Measurements from ENCODE around the gene NTM. TPM values are rescaled to one million over a fixed set of nuclear protein-coding genes. Genes with fewer than 3 reads are reported as not detected.

Gene NTM
- total RNA-seq, 4 donors from 2014 or later = 1.4 to 5.7 TPM; not detected in 2

GRCh38 chr11:131609337-131609736 lies 238.9 kb downstream of the NTM start:
- no peak for TF ChIP-seq CTCF (IDR thresholded peaks at IDR 0.05)
- TF ChIP-seq POLR2A (IDR thresholded peaks at IDR 0.05) = no peak
- intact Hi-C loops (cut with DNase I; ENCODE audit: low total_unique reads) = no loop called here
- H3K4me3 ChIP-seq = no peak overlapping the region
- no peaks in the 10 kb centered on the region for H3K27me3 ChIP-seq
- H3K4me1 ChIP-seq = no peaks in the 10 kb centered on the region
- no peaks in the 10 kb centered on the region for H3K36me3 ChIP-seq
- no peak overlapping the region for H3K27ac ChIP-seq
- DNase-seq = no peak
- H3K9me3 ChIP-seq = no peaks in the 10 kb centered on the region

GRCh38 chr11:131609921-131610320 lies 239.5 kb downstream of the NTM start:
- H3K9me3 ChIP-seq = no peaks in the 10 kb centered on the region
- no peaks in the 10 kb centered on the region for H3K27me3 ChIP-seq
- no peak for DNase-seq
- TF ChIP-seq CTCF (IDR thresholded peaks at IDR 0.05) = no peak
- no peak for TF ChIP-seq POLR2A (IDR thresholded peaks at IDR 0.05)
- H3K4me3 ChIP-seq = no peak overlapping the region
- no peaks in the 10 kb centered on the region for H3K4me1 ChIP-seq
- intact Hi-C loops (cut with DNase I; ENCODE audit: low total_unique reads) = no loop called here
- H3K36me3 ChIP-seq = no peaks in the 10 kb centered on the region
- no peak overlapping the region for H3K27ac ChIP-seq

- intact Hi-C loops (cut with DNase I; ENCODE audit: low total_unique reads) = no loop called here
- H3K36me3 ChIP-seq = no peaks in the 10 kb centered on the region
- no peak overlapping the region for H3K27ac ChIP-seq
- TF ChIP-seq CTCF (IDR thresholded peaks at IDR 0.05) (no peak), POLR2A (IDR thresholded peaks at IDR 0.05) (no peak)
- H3K4me3 ChIP-seq = no peak overlapping the region
- H3K27me3 ChIP-seq = no peaks in the 10 kb centered on the region
- H3K4me1 ChIP-seq = no peaks in the 10 kb centered on the region
- no peaks in the 10 kb centered on the region for H3K9me3 ChIP-seq
- DNase-seq = no peak
Observed at GRCh38 chr11:131611322-131611721, 240.9 kb downstream of the NTM start.

GRCh38 chr11:131612533-131612932 lies 242.1 kb downstream of the NTM start:
- no peak for DNase-seq
- Histone ChIP-seq H3K27ac (no peak overlapping the region), H3K9me3 (no peaks in the 10 kb centered on the region), H3K4me1 (no peaks in the 10 kb centered on the region), H3K36me3 (no peaks in the 10 kb centered on the region), H3K27me3 (no peaks in the 10 kb centered on the region), H3K4me3 (no peak overlapping the region)
- intact Hi-C loops (cut with DNase I; ENCODE audit: low total_unique reads) = no loop called here
- TF ChIP-seq POLR2A (IDR thresholded peaks at IDR 0.05) (no peak), CTCF (IDR thresholded peaks at IDR 0.05) (no peak)

GRCh38 chr11:131614631-131615030 lies 244.2 kb downstream of the NTM start:
- no peak overlapping the region for H3K27ac ChIP-seq

More at GRCh38 chr11:131614631-131615030, 244.2 kb downstream of the NTM start:
- H3K36me3 ChIP-seq = no peaks in the 10 kb centered on the region
- no peak for DNase-seq
- intact Hi-C loops (cut with DNase I; ENCODE audit: low total_unique reads) = no loop called here
- no peaks in the 10 kb centered on the region for H3K4me1 ChIP-seq
- no peaks in the 10 kb centered on the region for H3K27me3 ChIP-seq
- H3K4me3 ChIP-seq = no peak overlapping the region
- H3K9me3 ChIP-seq = no peaks in the 10 kb centered on the region
- TF ChIP-seq POLR2A (IDR thresholded peaks at IDR 0.05) (no peak), CTCF (IDR thresholded peaks at IDR 0.05) (no peak)

All from uterus (tissue), 4 donors.